Spleen (tissue), 11 donors: ENCODE data around the gene IGFALS. TPM values are rescaled to one million over a fixed set of nuclear protein-coding genes. Genes with fewer than 3 reads are reported as not detected.

Experiments
- DNase-seq: peaks from one replicate; pipeline ENCODE4 v3.0.0-alpha.2; 2020
- H3K27ac ChIP-seq, 8 donors: fragments of 200-600 bp; sonication (generic) in 7 of 8; 1 replicate in 4 of 8; 2 replicates in 4 of 8; pipeline versions ENCODE4 v1.5.0 to v1.8.0; 2016 to 2021; ENCODE audit warnings: inconsistent platforms in 4 of 8, mild to moderate bottlenecking in 4 of 8, moderate library complexity in 1 of 8
- H3K27me3 ChIP-seq, 7 donors: fragments of 200-600 bp; sonication (generic) in 6 of 7; replicated peaks in 1 of 7; 1 replicate in 4 of 7; 2 replicates in 3 of 7; pipeline versions ENCODE4 v1.5.0 to v1.8.0; 2016 to 2021; ENCODE audit warnings: inconsistent platforms in 3 of 7, mild to moderate bottlenecking in 1 of 7
- H3K36me3 ChIP-seq, 6 donors: fragments of 200-600 bp; sonication (generic) in 5 of 6; 1 replicate in 4 of 6; 2 replicates in 2 of 6; pipeline versions ENCODE4 v1.5.0 to v1.8.0; 2016 to 2021; ENCODE audit warnings: inconsistent platforms in 2 of 6
- H3K4me1 ChIP-seq, 6 donors: fragments of 200-600 bp; sonication (generic) in 5 of 6; 1 replicate in 3 of 6; 2 replicates in 3 of 6; pipeline versions ENCODE4 v1.5.0 to v1.8.0; 2016 to 2021; ENCODE audit warnings: inconsistent platforms in 3 of 6
- H3K4me3 ChIP-seq, 8 donors: fragments of 200-600 bp; sonication (generic) in 7 of 8; 1 replicate in 4 of 8; 2 replicates in 4 of 8; pipeline versions ENCODE4 v1.5.0 to v1.8.0; 2016 to 2021; ENCODE audit warnings: inconsistent platforms in 4 of 8, mild to moderate bottlenecking in 4 of 8, moderate library complexity in 2 of 8
- H3K9me3 ChIP-seq, 8 donors: fragments of 200-600 bp; sonication (generic) in 7 of 8; 1 replicate in 4 of 8; 2 replicates in 4 of 8; pipeline versions ENCODE4 v1.5.0 to v1.8.0; 2016 to 2021; ENCODE audit warnings: inconsistent platforms in 4 of 8
- CTCF ChIP-seq, 11 experiments: fragments of 200-600 bp in 7 of 11; fragments of 450-650 bp in 4 of 11; sonication (generic) in 4 of 11; IDR thresholded peaks in 8 of 11; conservative IDR thresholded peaks in 3 of 11; 1 replicate in 7 of 11; 2 replicates in 4 of 11; pipeline versions ENCODE4 v1.4.0 to v1.8.0; 2016 to 2021; ENCODE audit warnings: antibody characterized with exemption in 11 of 11, inconsistent platforms in 4 of 11, mild to moderate bottlenecking in 1 of 11
- POLR2A ChIP-seq, 3 donors: fragments of 450-650 bp; IDR thresholded peaks; one replicate each; pipeline ENCODE4 v1.5.1; 2017; ENCODE audit warnings: antibody characterized with exemption in 3 of 3, mild to moderate bottlenecking in 1 of 3
- POLR2AphosphoS5 ChIP-seq, 3 donors: sonication (generic); formaldehyde crosslinking; IDR thresholded peaks; one replicate each; pipeline ENCODE4 v1.5.1; 2017; ENCODE audit warnings: antibody characterized with exemption in 3 of 3
- WGBS, 5 donors: extraction: QIAGEN DNeasy Blood & Tissue Kit in 3 of 5; methylation state at CpG; one replicate each; pipeline versions ENCODE4 v1.1.5 to v1.1.7; 2013 to 2018; 5-methylcytosine and 5-hydroxymethylcytosine counted together
- intact Hi-C: fragments of 100-400 bp; cut with DNase I; formaldehyde crosslinking; loops from one replicate; pipeline ENCODE4 v1.15.0; 2023; ENCODE audit warnings: low total_unique reads
- polyA plus RNA-seq, 3 donors: library from polyadenylated mRNA; stranded (reverse); fragments of 200-250 nt; gene quantifications; one replicate each; pipeline ENCODE4 v1.2.1, GENCODE V29; 2013
- total RNA-seq, 7 donors: library from RNA; depleted of rRNA in 3 of 7; stranded (reverse); fragments of >200 nt in 3 of 7; fragmentation: NEBNext Ultra II Directional in 4 of 7; extraction: Animal tissue kit (Norgen Biotek cat#: 25700) in 4 of 7; gene quantifications; one replicate each; pipeline versions ENCODE4 v1.1.0 to v1.2.1, GENCODE V29; 2016 to 2021
- donor health status: healthy with polysubstance abuse.
- donor health status: DM: no; HTN: no; CAD: no; lungs with moderate emphysema.
- donor health status: DM: no; HTN: no; CAD: no.
- donor health status: Bipolar disorder and iron deficiency.
- donor health status: healthy.
- donor health status: DM: no; HTN: no; CAD: no.
- donor health status: DM: yes; HTN: yes; CAD: no.

The IGFALS gene
- total and polyA plus RNA-seq, 10 donors, result 0.14 to 0.63 (median 0.29) TPM; not detected in 2

- H3K4me1 ChIP-seq, result peaks cover 7 to 22% (median 15%) of the 10 kb centered on the region in 6 donors
- H3K27ac ChIP-seq, result no peak overlapping the region
- no peak for TF ChIP-seq POLR2AphosphoS5 (IDR thresholded peaks at IDR 0.05)
- TF ChIP-seq POLR2A (IDR thresholded peaks at IDR 0.05), result no peak
- no peak for TF ChIP-seq CTCF (IDR thresholded peaks at IDR 0.05 in 8 of 11, conservative IDR thresholded peaks at IDR 0.05 in 3 of 11)
- H3K27me3 ChIP-seq, result no peaks in the 10 kb centered on the region
- peaks cover 0 to 92% (median 83%) of the 10 kb centered on the region in 6 donors for H3K36me3 ChIP-seq
- intact Hi-C loops, result no loop called here
- DNase-seq, result no peak
- WGBS, 5 donors, result 88 to 94% (median 91%) methylated on average over 17 to 22 of the region's 22 CpGs
- H3K4me3 ChIP-seq, result no peak overlapping the region
- no peaks in the 10 kb centered on the region for H3K9me3 ChIP-seq
Observed at GRCh38 chr16:1765826-1766225, 27.7 kb downstream of the IGFALS start.

- H3K27me3 ChIP-seq, result no peaks in the 10 kb centered on the region
- 89 to 96% (median 93%) methylated on average over 9 to 21 of the region's 21 CpGs for WGBS, 5 donors
Observed at GRCh38 chr16:1764971-1765370, 28.5 kb downstream of the IGFALS start.

GRCh38 chr16:1763521-1764511 is 29.7 kb downstream of the IGFALS start:
- Histone ChIP-seq H3K4me1 (peaks cover 0 to 2% (median 0%) of the 10 kb centered on the region in 6 donors), H3K36me3 (peaks cover 0 to 100% (median 89%) of the 10 kb centered on the region in 6 donors), H3K4me3 (no peak overlapping the region), H3K9me3 (no peaks in the 10 kb centered on the region), H3K27me3 (no peaks in the 10 kb centered on the region), H3K27ac (no peak overlapping the region)
- no peak for DNase-seq
- intact Hi-C loops, result no loop called here
- WGBS, 5 donors, result 87 to 93% (median 89%) methylated on average over 63 to 81 of the region's 81 CpGs
- peak in 3 of 11 experiments; percentile 5 to 24 (median 12) for TF ChIP-seq CTCF (IDR thresholded peaks at IDR 0.05 in 8 of 11, conservative IDR thresholded peaks at IDR 0.05 in 3 of 11)
- TF ChIP-seq POLR2AphosphoS5 (IDR thresholded peaks at IDR 0.05), result peak in 1 of 3 donors; percentile 65
- no peak for TF ChIP-seq POLR2A (IDR thresholded peaks at IDR 0.05)

More at GRCh38 chr16:1764971-1765370, 28.5 kb downstream of the IGFALS start:
- DNase-seq, result no peak
- H3K36me3 ChIP-seq, result peaks cover 0 to 100% (median 90%) of the 10 kb centered on the region in 6 donors
- H3K27ac ChIP-seq, result no peak overlapping the region
- H3K4me3 ChIP-seq, result no peak overlapping the region
- H3K9me3 ChIP-seq, result no peaks in the 10 kb centered on the region
- intact Hi-C loops, result no loop called here
- TF ChIP-seq POLR2A (IDR thresholded peaks at IDR 0.05), result no peak
- TF ChIP-seq POLR2AphosphoS5 (IDR thresholded peaks at IDR 0.05), result peak in 1 of 3 donors; percentile 25
- peaks cover 0 to 13% (median 6%) of the 10 kb centered on the region in 6 donors for H3K4me1 ChIP-seq

GRCh38 chr16:1762879-1763520 is 30.5 kb downstream of the IGFALS start:
- no peak for TF ChIP-seq CTCF (IDR thresholded peaks at IDR 0.05 in 8 of 11, conservative IDR thresholded peaks at IDR 0.05 in 3 of 11)
- TF ChIP-seq POLR2A (IDR thresholded peaks at IDR 0.05), result no peak
- no peak for TF ChIP-seq POLR2AphosphoS5 (IDR thresholded peaks at IDR 0.05)
- intact Hi-C loops, result no loop called here
- 84 to 94% (median 92%) methylated on average over 22 to 24 of the region's 24 CpGs for WGBS, 5 donors
- H3K27ac ChIP-seq, result no peak overlapping the region
- no peaks in the 10 kb centered on the region for H3K27me3 ChIP-seq
- no peak for DNase-seq
- no peak overlapping the region for H3K4me3 ChIP-seq
- no peaks in the 10 kb centered on the region for H3K4me1 ChIP-seq
- no peaks in the 10 kb centered on the region for H3K9me3 ChIP-seq
- H3K36me3 ChIP-seq, result peaks cover 0 to 100% (median 87%) of the 10 kb centered on the region in 6 donors
